NOMO-1 treated with DMSO at 0.1 percent for 48 hours (cell line): Measurements from ENCODE around the gene TEX264.
A peak's percentile ranks its signal among the peaks of the same experiment; 100 is the strongest.
"Not testable (repeated sequence)": the region's sequence is repeated elsewhere in the genome, so short reads cannot be mapped to it uniquely, and the experiment has no call there.

Experiments
- DNase-seq: peaks from one replicate; lab custom pipeline; 2025; ENCODE audit not compliant: unreplicated experiment; lab: John Stamatoyannopoulos, UW

Gene TEX264, protein sequence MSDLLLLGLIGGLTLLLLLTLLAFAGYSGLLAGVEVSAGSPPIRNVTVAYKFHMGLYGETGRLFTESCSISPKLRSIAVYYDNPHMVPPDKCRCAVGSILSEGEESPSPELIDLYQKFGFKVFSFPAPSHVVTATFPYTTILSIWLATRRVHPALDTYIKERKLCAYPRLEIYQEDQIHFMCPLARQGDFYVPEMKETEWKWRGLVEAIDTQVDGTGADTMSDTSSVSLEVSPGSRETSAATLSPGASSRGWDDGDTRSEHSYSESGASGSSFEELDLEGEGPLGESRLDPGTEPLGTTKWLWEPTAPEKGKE

DNA sequence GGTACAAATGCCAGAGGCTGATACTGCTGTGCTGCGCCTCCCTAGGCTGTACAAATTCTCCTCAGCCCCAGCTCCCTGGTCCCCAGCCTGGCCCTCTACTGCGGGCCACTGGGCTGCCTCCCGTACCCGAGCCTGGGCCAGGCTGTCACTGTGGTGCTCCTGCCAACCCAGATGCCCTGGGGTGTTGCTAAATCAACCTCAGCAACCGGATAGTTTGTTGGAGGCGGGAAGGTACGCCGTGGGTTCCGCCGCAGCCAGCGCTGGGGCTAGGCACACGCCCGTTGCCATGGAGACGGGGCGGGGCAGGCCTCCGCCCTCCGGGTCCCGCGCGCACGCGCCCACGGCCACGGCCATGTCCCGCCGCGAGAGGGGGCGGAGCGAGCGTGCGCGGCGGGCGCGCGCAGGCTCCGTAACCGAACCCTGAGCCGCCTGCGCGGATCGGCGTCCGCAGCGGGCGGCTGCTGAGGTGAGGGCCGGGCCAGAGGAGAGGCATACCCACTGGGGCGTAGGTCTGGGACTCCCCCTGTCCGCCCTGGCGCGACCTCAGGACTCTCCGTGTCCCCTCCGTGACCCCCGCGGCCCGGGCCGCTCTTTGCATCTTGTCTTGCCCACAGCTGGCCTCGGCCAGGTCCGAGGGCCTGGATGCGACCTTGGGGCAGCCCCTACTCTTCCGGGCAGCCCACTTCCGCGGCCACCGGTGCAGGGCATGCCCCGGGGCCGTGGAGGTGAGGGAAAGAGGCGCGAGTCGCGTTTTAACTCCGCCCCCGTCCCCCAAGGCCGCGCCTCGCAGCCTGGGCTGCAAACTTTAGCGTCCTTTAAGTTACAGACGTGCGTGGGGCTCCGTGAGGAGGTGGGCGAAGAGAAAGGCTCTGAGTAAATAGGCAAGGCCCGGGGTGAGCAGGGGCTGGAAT lies at the start of gene TEX264:
Gene TEX264 (plus strand): TSS at position 430 of the 911 bp plus-strand sequence. CDS start 3,053 bp downstream, outside the sequence.
- peak; percentile 81 for DNase-seq

DNA sequence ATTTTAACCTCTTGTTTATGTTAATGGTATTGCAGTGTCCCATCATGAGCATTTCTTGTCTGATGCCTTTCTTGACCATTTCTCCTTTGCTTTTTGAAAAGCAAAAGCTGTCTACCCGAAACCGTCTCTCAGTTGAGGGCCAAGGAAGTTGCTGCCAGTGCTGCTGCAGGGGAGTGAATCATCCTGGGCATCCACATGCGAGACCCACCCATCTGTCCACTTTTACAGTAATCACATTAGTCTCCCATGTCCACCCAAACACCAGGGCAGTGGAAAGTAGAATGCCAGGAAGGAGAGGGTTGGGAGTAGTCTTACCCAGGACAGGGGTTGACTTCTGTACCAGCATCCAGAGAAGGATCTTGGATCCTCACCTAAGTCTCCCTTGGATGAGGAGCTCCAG lies 48.6 kb upstream of the TEX264 start:
- no peak for DNase-seq

DNA sequence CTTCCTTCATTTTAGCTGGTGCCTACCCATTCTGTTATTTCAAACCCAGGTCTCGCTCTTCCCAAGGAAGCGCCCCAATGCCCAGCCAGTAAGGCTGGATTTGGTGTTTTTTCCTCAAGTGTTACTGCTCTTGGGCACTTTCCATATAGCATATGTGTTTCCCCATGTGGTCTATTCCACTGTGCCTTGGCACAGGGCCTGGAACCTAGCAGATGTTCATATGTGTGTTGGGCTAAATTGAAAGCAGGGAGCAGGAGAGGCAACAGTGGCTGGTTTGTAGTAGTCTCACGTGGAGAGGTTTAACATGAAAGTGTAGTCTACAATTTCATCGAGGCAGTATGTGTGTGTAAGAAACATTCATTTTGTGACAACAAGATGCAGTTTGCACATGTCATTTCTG lies 48.2 kb upstream of the TEX264 start:
- DNase-seq, result no peak

DNA sequence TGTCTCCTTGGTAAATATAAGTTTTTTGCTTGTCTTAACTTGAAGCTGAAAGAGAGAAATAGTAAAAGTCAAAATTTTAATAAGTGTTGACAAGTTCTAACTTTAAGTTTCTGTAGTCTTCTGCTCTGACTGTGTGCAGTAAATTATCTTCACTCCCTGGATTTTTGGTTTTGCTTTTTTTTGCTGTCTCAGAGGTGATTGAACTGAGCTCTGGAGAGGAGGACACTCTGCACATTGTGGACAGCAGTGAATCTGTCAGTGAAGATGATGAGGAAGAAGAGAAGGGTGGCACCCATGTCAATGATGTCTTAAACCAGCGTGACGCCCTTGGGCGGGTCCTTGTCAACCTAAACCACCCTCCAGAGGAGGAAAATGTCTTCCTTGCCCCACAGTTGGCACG lies 40.5 kb upstream of the TEX264 start:
- no peak for DNase-seq

DNA sequence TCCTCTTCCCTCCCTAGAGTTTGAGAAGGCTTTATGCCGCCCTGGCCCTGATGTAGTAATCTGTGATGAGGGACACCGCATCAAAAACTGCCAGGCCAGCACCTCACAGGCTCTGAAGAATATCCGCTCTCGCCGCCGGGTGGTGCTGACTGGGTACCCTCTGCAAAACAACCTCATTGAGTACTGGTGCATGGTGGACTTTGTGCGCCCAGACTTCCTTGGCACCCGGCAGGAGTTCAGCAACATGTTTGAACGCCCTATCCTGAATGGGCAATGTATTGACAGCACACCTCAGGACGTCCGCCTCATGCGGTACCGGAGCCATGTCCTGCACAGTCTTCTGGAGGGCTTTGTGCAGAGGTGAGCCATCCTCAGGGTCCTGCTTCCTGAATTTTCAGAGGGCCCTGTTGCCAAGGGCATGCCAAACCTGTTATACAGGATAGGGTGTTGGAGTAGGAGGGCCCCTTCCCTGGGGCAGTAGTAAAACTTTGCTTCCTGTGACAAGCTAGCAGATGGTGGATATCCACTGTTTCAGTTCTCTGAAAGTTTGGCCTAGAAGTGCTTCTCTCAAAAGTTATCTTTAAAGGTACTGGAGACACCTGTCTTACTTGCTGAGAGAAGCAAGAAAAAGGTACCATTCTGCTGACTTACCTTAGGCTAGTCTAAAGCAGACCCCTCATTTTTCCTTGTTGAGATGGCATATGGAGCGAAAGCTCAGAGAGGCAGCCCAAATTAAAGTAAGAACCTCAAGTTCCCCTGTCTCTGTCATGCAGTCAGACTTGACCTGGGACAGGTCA lies 33.7 kb upstream of the TEX264 start:
- DNase-seq, result no peak

DNA sequence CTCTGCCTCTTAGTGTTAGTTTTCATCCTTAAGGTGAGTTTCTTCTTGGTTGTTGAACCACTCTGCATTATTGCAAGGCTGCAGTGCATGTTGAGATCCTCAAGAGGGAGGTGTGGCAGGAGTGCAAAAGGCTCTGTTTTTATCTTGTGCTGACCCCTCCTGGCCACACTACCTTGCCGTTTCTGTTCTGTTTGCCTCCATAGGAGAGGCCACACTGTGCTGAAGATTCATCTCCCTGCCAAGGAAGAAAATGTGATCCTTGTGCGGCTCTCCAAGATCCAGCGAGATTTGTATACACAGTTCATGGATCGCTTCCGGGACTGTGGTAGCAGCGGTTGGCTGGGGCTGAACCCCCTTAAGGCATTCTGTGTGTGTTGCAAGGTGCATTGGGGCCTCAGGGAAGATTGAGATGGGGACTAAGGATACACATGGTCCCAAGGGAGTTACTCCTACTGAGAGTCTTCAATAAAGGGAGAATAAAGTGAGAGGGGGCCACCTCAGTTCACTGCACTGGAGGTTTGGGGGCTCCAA lies 33.0 kb upstream of the TEX264 start:
- peak; percentile 29 for DNase-seq

DNA sequence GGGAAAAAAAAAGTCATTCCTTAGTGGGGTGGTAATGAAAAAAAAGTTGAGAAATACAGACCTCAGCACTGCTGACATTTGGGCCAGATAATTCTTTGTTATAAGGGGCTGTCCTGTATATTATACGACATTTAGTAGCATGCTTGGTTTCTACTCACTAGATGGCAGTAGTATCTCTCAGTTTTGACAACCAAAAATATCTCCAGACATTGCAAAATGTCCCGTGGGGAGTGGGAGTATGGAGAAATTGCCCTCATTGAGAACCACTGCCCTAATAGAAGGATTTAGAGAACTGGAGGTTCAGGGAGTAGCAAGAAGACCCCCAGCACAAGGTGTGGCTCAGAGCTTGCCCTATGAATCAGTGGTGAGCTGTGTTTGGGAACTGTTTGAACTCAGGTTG lies 28.6 kb upstream of the TEX264 start:
- peak; percentile 6 for DNase-seq

DNA sequence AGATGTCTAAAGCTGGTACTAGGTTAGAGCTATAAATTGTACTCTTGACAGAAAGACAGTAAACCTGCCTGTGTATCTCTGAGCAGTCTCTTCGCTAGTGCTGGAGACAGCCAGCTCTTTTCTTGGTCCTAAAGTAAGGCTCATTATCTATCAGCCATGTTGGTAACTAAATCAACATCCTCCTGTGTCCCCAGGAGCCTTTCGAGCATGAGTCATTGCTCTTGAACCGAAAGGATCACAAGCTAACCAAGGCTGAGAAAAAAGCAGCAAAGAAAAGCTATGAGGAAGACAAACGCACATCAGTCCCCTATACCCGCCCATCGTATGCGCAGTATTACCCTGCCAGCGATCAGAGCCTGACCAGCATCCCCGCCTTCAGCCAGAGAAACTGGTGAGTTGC lies 25.0 kb upstream of the TEX264 start:
- no peak for DNase-seq

DNA sequence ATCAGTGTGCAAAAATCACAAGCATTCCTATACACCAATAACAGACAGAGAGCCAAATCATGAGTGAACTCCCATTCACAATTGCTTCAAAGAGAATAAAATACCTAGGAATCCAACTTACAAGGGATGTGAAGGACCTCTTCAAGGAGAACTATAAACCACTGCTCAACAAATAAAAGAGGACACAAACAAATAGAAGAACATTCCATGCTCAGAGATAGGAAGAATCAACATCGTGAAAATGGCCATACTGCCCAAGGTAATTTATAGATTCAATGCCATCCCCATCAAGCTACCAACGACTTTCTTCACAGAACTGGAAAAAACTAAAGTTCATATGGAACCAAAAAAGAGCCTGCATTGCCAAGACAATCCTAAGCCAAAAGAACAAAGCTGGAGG lies 18.9 kb upstream of the TEX264 start:
- DNase-seq, result not testable (repeated sequence)

DNA sequence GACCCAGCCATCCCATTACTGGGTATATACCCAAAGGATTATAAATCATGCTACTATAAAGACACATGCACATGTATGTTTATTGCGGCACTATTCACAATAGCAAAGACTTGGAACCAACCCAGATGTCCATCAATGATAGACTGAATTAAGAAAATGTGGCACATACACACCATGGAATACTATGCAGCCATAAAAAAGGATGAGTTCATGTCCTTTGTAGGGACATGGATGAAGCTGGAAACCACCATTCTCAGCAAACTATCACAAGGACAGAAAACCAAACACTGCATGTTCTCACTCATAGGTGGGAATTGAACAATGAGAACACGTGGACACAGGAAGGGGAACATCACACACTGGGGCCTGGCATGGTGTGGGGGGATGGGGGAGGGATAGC lies 17.6 kb upstream of the TEX264 start:
- not testable (repeated sequence) for DNase-seq

DNA sequence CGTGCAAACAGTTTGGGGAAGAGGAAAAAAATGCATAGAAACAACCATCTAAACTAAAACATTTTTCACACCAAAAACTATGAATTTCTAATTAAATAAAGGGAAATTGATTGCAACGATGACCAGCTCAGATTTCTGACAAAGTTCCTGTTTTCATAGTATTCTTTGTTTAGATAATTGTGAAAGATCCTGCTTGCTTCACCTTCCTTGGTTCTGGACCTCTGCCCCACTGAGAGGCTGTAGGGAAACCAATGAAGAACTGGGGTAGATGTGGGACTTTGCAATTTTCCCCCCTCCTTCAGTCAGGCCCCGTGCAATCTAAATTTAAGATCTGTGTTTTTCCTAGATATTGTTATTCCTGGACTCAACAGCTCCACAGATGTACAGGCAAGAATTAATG lies 13.8 kb upstream of the TEX264 start:
- DNase-seq, result peak; percentile 48

DNA sequence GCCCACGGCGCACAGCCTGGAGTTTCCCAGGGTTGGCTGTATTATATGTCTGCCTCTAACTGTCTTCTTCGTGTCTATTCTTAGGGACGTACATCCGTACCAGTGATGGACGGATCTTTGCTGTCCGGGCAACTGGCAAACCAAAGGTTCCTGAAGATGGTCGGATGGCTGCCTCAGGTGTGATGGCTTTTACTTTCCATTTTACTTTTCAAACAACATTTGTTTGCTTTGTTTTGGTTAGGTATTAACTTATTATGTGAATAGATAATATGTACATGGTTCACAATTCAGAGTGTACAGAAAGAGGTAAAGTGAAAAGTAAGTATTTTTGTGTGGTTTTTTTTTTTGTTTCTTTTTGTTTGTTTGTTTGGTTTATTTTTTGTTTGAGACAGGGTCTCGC lies 11.1 kb upstream of the TEX264 start:
- DNase-seq, result no peak

DNA sequence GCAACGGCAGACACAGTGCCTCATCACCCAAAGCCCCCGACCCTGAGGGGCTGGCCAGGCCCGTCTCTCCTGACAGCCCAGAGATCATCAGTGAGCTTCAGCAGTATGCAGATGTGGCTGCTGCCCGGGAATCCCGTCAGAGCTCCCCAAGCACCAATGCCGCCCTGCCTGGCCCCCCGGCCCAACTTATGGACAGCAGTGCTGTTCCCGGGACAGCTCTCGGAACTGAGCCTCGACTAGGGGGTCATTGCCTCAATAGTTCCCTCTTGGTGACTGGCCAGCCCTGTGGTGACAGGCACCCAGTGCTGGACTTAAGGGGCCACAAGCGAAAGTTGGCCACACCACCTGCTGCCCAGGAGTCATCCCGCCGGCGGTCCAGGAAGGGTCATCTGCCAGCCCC lies 8.6 kb upstream of the TEX264 start:
- DNase-seq, result no peak

DNA sequence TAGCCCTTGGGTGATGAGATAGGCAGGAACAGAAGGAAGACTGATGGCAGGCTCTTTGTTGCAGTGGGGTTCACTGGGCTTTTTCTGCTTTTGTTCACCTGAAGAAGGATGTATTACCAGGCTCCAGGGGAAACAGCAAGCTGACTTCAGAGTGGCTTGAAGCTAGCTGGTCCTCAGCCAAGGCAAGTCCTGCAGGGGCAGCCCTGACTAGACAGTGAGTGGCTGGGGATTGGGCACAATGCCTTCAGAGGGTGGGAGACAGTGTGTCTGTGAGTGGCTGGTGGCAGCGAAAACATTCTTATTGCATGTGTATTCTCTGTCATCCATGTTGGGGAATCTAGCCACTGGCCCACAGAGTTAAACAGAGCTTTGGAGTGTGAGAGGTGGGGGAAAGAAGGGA lies 2.3 kb upstream of the TEX264 start:
- DNase-seq, result no peak

DNA sequence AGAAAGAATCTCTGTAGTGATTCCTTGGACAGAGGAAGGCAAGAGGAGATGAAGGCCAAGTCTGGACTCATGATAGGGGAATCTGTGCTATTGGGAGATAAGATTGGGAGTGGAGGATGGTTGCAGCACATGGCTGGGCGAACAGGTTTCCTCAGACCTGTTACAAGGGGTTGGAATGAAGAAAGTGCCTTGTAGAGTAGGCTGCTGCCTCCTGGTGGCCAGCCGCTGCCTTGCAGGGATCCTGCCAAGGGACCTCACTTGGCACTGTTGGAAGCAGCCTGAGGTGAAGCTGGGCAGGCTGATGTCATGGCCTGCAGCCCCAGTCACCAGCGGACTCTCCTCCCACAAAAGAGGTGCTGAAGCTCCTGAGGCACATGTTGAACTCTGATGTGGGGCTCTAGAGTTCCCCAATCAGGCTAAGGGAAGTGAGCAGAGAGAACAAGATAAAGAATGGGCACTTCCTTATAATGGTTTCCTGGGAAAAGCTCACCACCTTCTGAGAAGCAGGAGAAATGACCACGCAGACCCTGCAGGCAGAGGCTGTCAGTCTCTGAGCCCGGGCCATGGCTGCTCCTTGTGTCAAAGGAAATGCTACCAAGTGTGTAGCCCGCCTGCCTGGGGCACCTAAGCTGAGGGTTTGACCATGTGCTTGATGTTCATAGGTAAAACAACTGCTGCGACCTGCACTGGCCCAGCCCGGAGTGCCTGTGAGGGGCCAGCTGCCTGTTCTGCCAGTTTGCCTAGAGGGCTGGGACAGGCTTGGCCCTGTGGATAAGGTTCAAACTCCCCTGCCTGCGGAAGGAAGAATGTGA lies 1.6 kb upstream of the TEX264 start:
- peak; percentile 69 for DNase-seq

DNA sequence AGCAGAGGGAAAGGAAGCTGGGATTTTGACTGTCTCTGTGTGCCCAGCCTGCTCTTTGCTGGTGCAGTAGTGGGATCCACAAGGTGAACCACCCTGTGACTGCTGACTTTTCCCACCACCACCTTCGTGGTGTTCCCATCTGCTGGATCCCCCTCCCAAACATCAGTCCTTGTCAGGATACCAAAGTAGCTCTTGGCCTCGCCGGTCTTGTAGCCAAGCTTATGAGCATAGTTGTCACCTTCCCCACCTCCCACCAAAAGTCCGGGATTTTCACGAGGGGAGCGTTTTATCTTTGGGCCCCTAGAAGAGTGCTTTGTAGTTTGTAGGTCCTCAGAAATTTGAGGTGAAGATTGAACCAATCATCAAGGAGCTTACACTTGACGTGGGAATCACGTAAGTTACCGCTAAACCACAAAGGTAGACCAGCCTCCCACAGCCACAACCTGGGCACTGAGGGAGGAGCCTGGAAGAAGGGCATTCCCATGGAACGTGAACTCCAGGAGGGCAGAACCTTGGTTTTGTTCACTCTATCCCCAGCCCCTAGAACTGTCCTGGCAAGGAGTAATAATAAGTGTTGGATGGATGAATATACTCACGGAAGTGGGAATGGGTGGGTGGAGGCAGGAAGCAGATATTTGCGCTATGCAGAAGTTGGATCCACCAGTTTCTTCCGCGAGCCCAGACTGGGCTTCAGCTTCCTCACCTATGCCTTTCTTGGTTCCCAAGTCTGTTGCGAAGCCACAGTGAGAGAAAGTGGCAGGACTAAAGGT lies 814 bp upstream of the TEX264 start:
- DNase-seq, result no peak

DNA sequence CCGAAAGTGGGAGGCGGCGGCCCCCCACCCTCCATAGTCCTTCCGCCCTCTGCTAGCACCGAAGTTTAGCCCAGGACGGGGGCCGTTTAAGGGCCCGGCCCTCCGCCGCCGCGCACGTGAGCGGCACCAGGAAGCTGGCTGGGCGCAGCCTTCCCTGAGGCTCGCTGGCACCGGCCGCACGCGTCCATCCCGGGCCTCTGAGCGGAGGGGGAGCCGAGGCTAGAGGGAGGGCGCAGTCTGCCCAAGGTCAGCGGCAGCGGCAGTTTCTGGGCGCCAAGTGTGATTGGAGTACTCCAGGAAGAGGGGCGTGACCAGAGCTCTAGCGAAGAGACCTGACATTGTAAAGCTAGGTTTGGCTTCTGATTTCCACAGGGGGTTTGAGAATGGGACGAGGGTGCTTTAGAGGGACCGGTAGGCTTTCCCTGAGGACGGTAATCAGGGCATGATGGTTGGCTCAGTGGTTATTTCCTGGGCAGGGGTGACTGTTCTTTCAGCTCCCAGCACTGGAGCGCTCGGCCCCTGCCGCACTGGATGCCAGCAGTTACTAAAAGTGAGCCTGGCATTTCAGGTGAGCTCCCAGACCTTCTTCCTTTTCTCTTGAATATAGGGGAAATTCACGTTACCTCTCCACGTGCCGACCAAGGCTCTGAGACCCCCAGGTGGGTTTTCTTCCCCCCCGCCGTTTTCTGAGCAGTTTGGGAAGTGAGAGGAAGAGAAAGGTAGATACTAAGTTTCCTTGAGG lies 853 bp downstream of the TEX264 start:
- DNase-seq, result peak; percentile 86

DNA sequence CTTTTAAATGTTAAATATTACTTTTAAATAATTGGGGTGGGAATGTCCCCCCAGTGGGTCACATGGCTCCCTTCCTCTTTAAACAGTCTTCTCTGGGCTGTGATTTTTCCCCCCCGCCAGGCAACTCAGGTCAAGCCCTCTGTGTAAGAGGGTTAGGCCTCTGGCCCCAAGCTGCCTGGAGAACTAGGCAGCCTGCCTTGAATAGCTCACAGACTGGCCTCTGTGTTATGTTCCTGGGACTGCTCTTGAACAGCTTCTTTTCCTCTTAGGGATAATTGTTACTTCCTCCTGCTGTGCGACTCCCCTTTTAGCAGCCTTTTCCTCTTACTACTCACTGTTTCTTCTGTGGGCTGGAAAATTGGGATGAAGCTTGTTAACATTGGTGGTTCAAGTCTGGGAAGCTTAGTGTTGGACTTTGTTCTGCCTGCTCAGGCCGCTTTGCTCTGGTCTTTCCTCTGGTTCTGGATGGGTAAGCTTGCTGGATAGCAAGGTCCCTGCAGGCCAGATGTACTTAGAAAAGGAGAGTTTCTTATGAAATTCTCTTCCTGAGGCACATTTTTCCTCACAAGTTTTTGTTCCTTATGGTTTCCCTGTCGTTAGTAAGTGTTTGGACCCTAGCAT lies 2.2 kb downstream of the TEX264 start:
- no peak for DNase-seq
